Prostate gland (tissue), 2 donors: ENCODE data around the gene EDN2. TPM values are rescaled to one million over a fixed set of nuclear protein-coding genes. Genes with fewer than 3 reads are reported as not detected.

Experiments used
- DNase-seq: peaks from one replicate; pipeline ENCODE4 v3.0.0-alpha.2; 2019; ENCODE audit warnings: low spot score
- H3K27ac ChIP-seq, 2 donors: fragments of 200-600 bp; sonication (generic); 2 replicates each; pipeline ENCODE4 v1.5.1; 2017 to 2019
- H3K27me3 ChIP-seq: fragments of 200-600 bp; sonication (generic); replicated peaks from 2 replicates; pipeline ENCODE4 v1.5.1; 2019; ENCODE audit not compliant: insufficient read depth
- H3K36me3 ChIP-seq, 2 donors: fragments of 200-600 bp; sonication (generic); 1 replicate in 1 of 2; 2 replicates in 1 of 2; pipeline versions ENCODE4 v1.5.1 to v1.8.1; 2017 to 2019
- H3K4me1 ChIP-seq: fragments of 200-600 bp; sonication (generic); replicated peaks from 2 replicates; pipeline ENCODE4 v1.5.1; 2019
- H3K4me3 ChIP-seq, 2 donors: fragments of 200-600 bp; sonication (generic); 2 replicates each; pipeline ENCODE4 v1.5.1; 2017 to 2019
- H3K9me3 ChIP-seq: fragments of 200-600 bp; sonication (generic); 2 replicates; pipeline ENCODE4 v1.5.1; 2017
- CTCF ChIP-seq, 4 experiments: fragments of 200-600 bp in 2 of 4; fragments of 450-650 bp in 2 of 4; sonication (generic) in 2 of 4; IDR thresholded peaks; 1 replicate in 3 of 4; 2 replicates in 1 of 4; pipeline ENCODE4 v1.5.1; 2016 to 2019; ENCODE audit warnings: antibody characterized with exemption in 4 of 4, mild to moderate bottlenecking in 2 of 4, moderate library complexity in 2 of 4
- POLR2A ChIP-seq: fragments of 450-650 bp; IDR thresholded peaks from one replicate; pipeline ENCODE4 v1.6.1; 2016; ENCODE audit warnings: antibody characterized with exemption, mild to moderate bottlenecking
- POLR2AphosphoS5 ChIP-seq: sonication (generic); formaldehyde crosslinking; IDR thresholded peaks from one replicate; pipeline ENCODE4 v1.6.1; 2017; ENCODE audit warnings: antibody characterized with exemption
- WGBS: methylation state at CpG from one replicate; pipeline ENCODE4 v1.1.5; 2018; 5-methylcytosine and 5-hydroxymethylcytosine counted together
- intact Hi-C: fragments of 100-400 bp; cut with DNase I; formaldehyde crosslinking; loops from one replicate; pipeline ENCODE4 v1.14.2; 2022
- total RNA-seq, 2 donors: library from RNA; depleted of rRNA; stranded (reverse); fragments of >200 nt; gene quantifications; one replicate each; pipeline ENCODE4 v1.1.0, GENCODE V29; 2016

The EDN2 gene
- total RNA-seq, 2 donors from 2014 or later: 2.6 to 12.6 TPM

GRCh38 chr1:41456847-41457540 is 27.5 kb downstream of the EDN2 start:
- intact Hi-C loops: no loop called here
- H3K27me3 ChIP-seq: no peaks in the 10 kb centered on the region
- no peak for TF ChIP-seq POLR2A
- no peak for TF ChIP-seq CTCF (IDR thresholded peaks at IDR 0.05)
- no peak for TF ChIP-seq POLR2AphosphoS5
- no peaks in the 10 kb centered on the region for H3K9me3 ChIP-seq
- no peak for DNase-seq
- no peaks in the 10 kb centered on the region for H3K36me3 ChIP-seq
- no peak overlapping the region for H3K4me3 ChIP-seq
- 87% methylated on average over 9 of the region's 10 CpGs for WGBS
- no peaks in the 10 kb centered on the region for H3K4me1 ChIP-seq
- H3K27ac ChIP-seq: no peak overlapping the region

GRCh38 chr1:41455479-41456332 is 28.8 kb downstream of the EDN2 start:
- Histone ChIP-seq H3K36me3 (no peaks in the 10 kb centered on the region), H3K27ac (no peak overlapping the region), H3K27me3 (no peaks in the 10 kb centered on the region), H3K9me3 (no peaks in the 10 kb centered on the region), H3K4me1 (no peaks in the 10 kb centered on the region), H3K4me3 (no peak overlapping the region)
- TF ChIP-seq POLR2A: no peak
- peak; percentile 76 for TF ChIP-seq POLR2AphosphoS5
- intact Hi-C loops: no loop called here
- peak; percentile 85 for DNase-seq
- WGBS: 57% methylated on average over 8 of the region's 8 CpGs

- TF ChIP-seq POLR2A (no peak), POLR2AphosphoS5 (peak; percentile 15)
- DNase-seq: no peak
- H3K4me3 ChIP-seq: no peak overlapping the region
- 35% methylated on average over 6 of the region's 6 CpGs for WGBS
- H3K9me3 ChIP-seq: no peaks in the 10 kb centered on the region
- intact Hi-C loops: no loop called here
- peaks cover 4% of the 10 kb centered on the region for H3K4me1 ChIP-seq
- H3K36me3 ChIP-seq: no peaks in the 10 kb centered on the region
- H3K27me3 ChIP-seq: no peaks in the 10 kb centered on the region
- H3K27ac ChIP-seq: no peak overlapping the region
Measured at GRCh38 chr1:41454406-41454805, 30.1 kb downstream of the EDN2 start.

- Histone ChIP-seq H3K27me3 (no peaks in the 10 kb centered on the region), H3K4me1 (peaks cover 11% of the 10 kb centered on the region), H3K36me3 (no peaks in the 10 kb centered on the region), H3K27ac (no peak overlapping the region), H3K9me3 (no peaks in the 10 kb centered on the region), H3K4me3 (no peak overlapping the region)
- TF ChIP-seq POLR2AphosphoS5 (no peak), CTCF (IDR thresholded peaks at IDR 0.05) (no peak), POLR2A (no peak)
- no peak for DNase-seq
- intact Hi-C loops: no loop called here
- 88% methylated on average over 11 of the region's 11 CpGs for WGBS
Measured at GRCh38 chr1:41452704-41453290, 31.7 kb downstream of the EDN2 start.

- TF ChIP-seq POLR2AphosphoS5 (peak; percentile 58), CTCF (IDR thresholded peaks at IDR 0.05) (no peak)
- 59% methylated on average over 9 of the region's 9 CpGs for WGBS
- DNase-seq: peak; percentile 91
- intact Hi-C loops: no loop called here
- Histone ChIP-seq H3K4me3 (no peak overlapping the region), H3K27ac (peak overlapping the region; percentile 74 to 83), H3K9me3 (no peaks in the 10 kb centered on the region), H3K27me3 (no peaks in the 10 kb centered on the region), H3K36me3 (no peaks in the 10 kb centered on the region), H3K4me1 (peaks cover 11% of the 10 kb centered on the region)
Measured at GRCh38 chr1:41450747-41451285, 33.7 kb downstream of the EDN2 start.
